T-cell (primary cell): ENCODE results near the gene ABCB11. TPM values are rescaled to one million over a fixed set of nuclear protein-coding genes. Genes with fewer than 3 reads are reported as not detected.
A peak's percentile ranks its signal among the peaks of the same experiment; 100 is the strongest.

Source experiments
- ATAC-seq, 4 experiments: fragments of 200-7000 bp in 3 of 4; fragments of 150-1000 bp in 1 of 4; cut with Tn5 transposase; replicated peaks in 1 of 4; 1 replicate in 3 of 4; 2 replicates in 1 of 4; pipeline ENCODE4 v1.10.0; 2021; ENCODE audit warnings: moderate library complexity in 3 of 4, mild to moderate bottlenecking in 2 of 4, moderate number of reproducible peaks in 1 of 4
- CTCF ChIA-PET, 2 donors: fragments of 300-600 bp; sonication (Branson Sonifier 250); formaldehyde crosslinking; loops; one replicate each; lab custom pipeline; 2022; ENCODE audit warnings: antibody characterized with exemption in 2 of 2; lab: Charles Lee
- POLR2A ChIA-PET, 2 donors: fragments of 300-600 bp; sonication (Branson Sonifier 250); formaldehyde crosslinking; loops; one replicate each; lab custom pipeline; 2022; ENCODE audit warnings: antibody characterized with exemption in 2 of 2; lab: Charles Lee
- DNase-seq, 35 experiments: peaks; one replicate each; pipeline versions ENCODE4 v3.0.0 to v3.0.0-alpha.2; 2013 to 2023
- H3K27ac ChIP-seq: one replicate; pipeline ENCODE4 v1.5.1; 2013; ENCODE audit warnings: low read length
- H3K27me3 ChIP-seq, 2 experiments: replicated peaks in 1 of 2; 1 replicate in 1 of 2; 2 replicates in 1 of 2; pipeline versions ENCODE4 v1.6.1 to v1.7.0; 2013; ENCODE audit warnings: low read length in 1 of 2, mixed read lengths in 1 of 2; ENCODE audit not compliant: control insufficient read depth in 2 of 2, insufficient read depth in 2 of 2; ENCODE audit errors: extremely low read depth in 1 of 2
- H3K36me3 ChIP-seq, 2 donors: 1 replicate in 1 of 2; 2 replicates in 1 of 2; pipeline versions ENCODE4 v1.6.1 to v1.7.0; 2013; ENCODE audit warnings: low read length in 1 of 2; ENCODE audit not compliant: control insufficient read depth in 2 of 2, insufficient read depth in 1 of 2; ENCODE audit errors: extremely low read depth in 1 of 2
- H3K4me1 ChIP-seq, 2 experiments: 1 replicate in 1 of 2; 2 replicates in 1 of 2; pipeline versions ENCODE4 v1.6.1 to v1.7.0; 2013; ENCODE audit warnings: low read length in 2 of 2, mixed read lengths in 1 of 2; ENCODE audit not compliant: insufficient read depth in 2 of 2, control insufficient read depth in 1 of 2; ENCODE audit errors: extremely low read depth in 1 of 2
- H3K4me3 ChIP-seq, 2 donors: 1 replicate in 1 of 2; 2 replicates in 1 of 2; pipeline versions ENCODE4 v1.5.1 to v1.7.0; 2013; ENCODE audit warnings: mild to moderate bottlenecking in 2 of 2, low read length in 1 of 2, moderate library complexity in 1 of 2; ENCODE audit not compliant: control insufficient read depth in 1 of 2; ENCODE audit errors: extremely low read depth in 1 of 2
- H3K9me3 ChIP-seq: 2 replicates; pipeline ENCODE4 v1.7.0; 2013
- H3K27ac Mint-ChIP-seq, 2 donors: one replicate each; pipeline ENCODE4 v1.8.0; 2020 to 2021; ENCODE audit warnings: mild to moderate bottlenecking in 2 of 2, mixed read lengths in 2 of 2
- H3K27me3 Mint-ChIP-seq, 2 donors: one replicate each; pipeline ENCODE4 v1.8.0; 2021 to 2022; ENCODE audit warnings: mixed read lengths in 2 of 2
- H3K36me3 Mint-ChIP-seq: one replicate; pipeline ENCODE4 v1.8.0; 2021; ENCODE audit warnings: mixed read lengths
- H3K4me1 Mint-ChIP-seq, 3 donors: one replicate each; pipeline ENCODE4 v1.8.0; 2020 to 2022; ENCODE audit warnings: mixed read lengths in 3 of 3, mild to moderate bottlenecking in 1 of 3
- H3K4me3 Mint-ChIP-seq, 3 donors: one replicate each; pipeline ENCODE4 v1.8.0; 2020 to 2022; ENCODE audit warnings: mild to moderate bottlenecking in 3 of 3, mixed read lengths in 3 of 3, moderate library complexity in 3 of 3
- H3K9me3 Mint-ChIP-seq, 3 donors: one replicate each; pipeline ENCODE4 v1.8.0; 2020 to 2022; ENCODE audit warnings: mixed read lengths in 3 of 3
- WGBS: methylation state at CpG from one replicate; pipeline ENCODE4 v1.1.5; 2013; ENCODE audit warnings: missing lambda C conversion rate; ENCODE audit not compliant: insufficient coverage; 5-methylcytosine and 5-hydroxymethylcytosine counted together
- total RNA-seq, 35 experiments: library from RNA in 6 of 35; stranded (reverse) in 6 of 35; fragments of 120-200 nt in 1 of 35; gene quantifications; one replicate each; pipeline versions ENCODE4 v1.2.1 to v1.2.4 and lab custom pipeline; 2013 to 2026

Gene ABCB11
- under 1 TPM in 2 of 5 donors, not detected in 3; 0.03 TPM for total RNA-seq
- total RNA-seq (2013), result not detected
- total RNA-seq (lab: John Stamatoyannopoulos, UW), result 0 to 0.14 (median 0) reads per million in 29 experiments

DNA sequence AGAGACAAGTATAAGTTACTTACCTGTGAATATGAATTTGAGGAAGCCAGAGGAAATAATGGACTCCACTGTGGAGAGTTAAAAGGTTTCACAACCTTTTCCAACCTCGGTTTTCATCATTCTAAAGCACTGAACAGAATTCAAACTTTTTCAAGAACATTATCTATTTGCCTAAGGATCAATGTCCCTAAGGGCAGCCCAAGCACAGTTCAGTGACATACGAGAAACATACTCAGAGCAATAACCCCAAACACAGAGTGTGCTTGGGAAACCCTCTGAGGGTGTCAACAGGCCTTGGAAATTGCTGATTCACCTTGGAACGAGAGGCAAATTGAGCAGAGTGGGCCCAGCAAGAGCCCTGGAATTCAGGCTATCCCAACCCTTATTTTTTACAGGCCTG is at the start of gene ABCB11:
TSS of gene ABCB11 (minus strand) at position 123 of the 400 bp plus-strand sequence. CDS start 13,199 bp downstream, outside the sequence.
- DNase-seq (no peak), ATAC-seq (no peak)
- H3K4me1 ChIP-seq, result no peaks in the 10 kb centered on the region
- 100% methylated on average over 1 of the region's 3 CpGs for WGBS
- ChIA-PET CTCF (no interaction called here), POLR2A (no interaction called here)
- Mint-ChIP-seq H3K4me3 (no peak within 1 kb of the TSS), H3K4me1 (peaks cover 6 to 11% (median 7%) of the 10 kb centered on the region in 3 donors), H3K27ac (no peak within 1 kb of the TSS), H3K27me3 (no peaks in the 10 kb centered on the region), H3K9me3 (peaks cover 3 to 14% (median 8%) of the 10 kb centered on the region in 3 donors), H3K36me3 (no peaks in the 10 kb centered on the region)
- no peaks in the 10 kb centered on the region for H3K27me3 ChIP-seq
- no peaks in the 10 kb centered on the region for H3K9me3 ChIP-seq
- no peak within 1 kb of the TSS for H3K27ac ChIP-seq
- no peak within 1 kb of the TSS for H3K4me3 ChIP-seq
- H3K36me3 ChIP-seq, result no peaks in the 10 kb centered on the region

DNA sequence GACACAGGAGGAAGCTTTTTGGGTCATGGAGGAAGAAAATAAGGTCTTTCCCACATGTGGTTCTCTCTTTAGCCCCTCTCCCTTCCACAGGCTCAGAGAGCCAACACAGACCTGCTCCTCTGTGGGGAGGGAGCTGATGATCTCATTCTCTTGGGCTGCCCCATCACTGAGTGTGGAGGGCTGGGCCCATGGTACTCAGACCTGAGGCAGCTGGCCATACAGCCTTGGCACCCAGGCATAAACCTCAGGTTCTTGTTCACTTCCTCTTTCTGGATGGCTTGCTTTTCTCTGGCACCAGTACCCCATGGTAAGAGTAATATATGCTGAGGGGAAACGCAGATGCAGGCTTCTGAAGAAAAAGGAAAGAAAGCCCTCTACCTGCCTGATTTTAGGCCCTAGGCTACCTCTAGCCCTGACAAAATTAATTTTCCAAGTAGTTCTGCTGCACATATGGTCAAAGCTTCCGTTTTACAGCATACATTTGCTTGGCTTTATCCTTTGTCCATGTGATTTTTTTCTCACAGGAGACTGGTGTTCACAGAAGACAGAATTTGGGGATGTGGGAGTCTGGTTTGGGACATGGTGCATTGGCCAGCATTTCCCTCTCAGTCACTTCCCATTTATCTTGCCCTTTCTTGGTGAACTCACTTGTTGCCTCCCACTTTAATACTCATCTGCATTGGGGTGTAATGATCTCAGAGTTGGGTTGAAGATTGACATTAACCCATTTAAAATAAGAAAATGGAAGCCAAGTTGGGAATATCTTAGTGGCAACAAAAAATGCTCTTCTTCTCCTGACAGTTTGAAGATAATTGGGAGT is 49.3 kb upstream of the ABCB11 start:
- CTCF ChIA-PET, result no interaction called here
- no peak overlapping the region for H3K27ac ChIP-seq

DNA sequence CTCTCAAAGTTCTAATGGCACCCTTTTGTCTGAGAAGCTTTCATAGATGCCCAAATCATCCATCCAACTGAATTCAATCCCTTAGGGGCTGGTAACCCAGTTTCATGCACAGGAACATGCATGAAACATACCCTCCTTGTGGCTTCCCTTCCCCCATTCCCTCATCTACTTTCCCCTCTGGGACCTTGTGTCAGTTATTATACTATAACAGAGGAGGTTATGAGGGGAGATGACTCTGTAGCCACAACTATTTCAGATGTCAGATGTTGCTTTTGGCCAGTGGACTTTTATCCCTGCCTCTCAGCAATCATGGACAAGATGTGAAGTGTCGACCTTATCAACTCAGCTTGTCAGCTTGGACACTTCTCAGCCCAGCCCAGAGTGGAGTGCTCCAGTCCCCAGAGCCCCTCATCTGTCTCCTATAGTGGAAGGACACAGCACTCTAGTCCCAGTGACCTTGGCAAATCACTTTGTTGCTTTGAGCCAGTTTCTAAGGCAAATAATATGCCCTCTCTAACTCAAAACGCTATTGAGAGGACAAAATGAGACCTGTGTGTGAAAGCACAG is 46.6 kb upstream of the ABCB11 start:
- H3K27me3 Mint-ChIP-seq, result no peaks in the 10 kb centered on the region
- peaks cover 0 to 6% (median under 1%) of the 10 kb centered on the region in 3 donors for H3K4me1 Mint-ChIP-seq
- no peaks in the 10 kb centered on the region for H3K36me3 ChIP-seq
- ChIA-PET POLR2A (interaction anchor here in 1 of 2 donors (0.6 kb wide), 1 partner anchor 676 kb away, joined by 3 read pairs; no protein-coding TSS in a partner anchor), CTCF (no interaction called here)
- DNase-seq (no peak), ATAC-seq (no peak)
- no peaks in the 10 kb centered on the region for H3K4me1 ChIP-seq
- no peak overlapping the region for H3K4me3 ChIP-seq
- WGBS, result 64% methylated on average over 1 of the region's 2 CpGs
- no peak overlapping the region for H3K27ac ChIP-seq
- no peak overlapping the region for H3K27ac Mint-ChIP-seq
- no peak overlapping the region for H3K4me3 Mint-ChIP-seq
- H3K9me3 Mint-ChIP-seq, result no peaks in the 10 kb centered on the region
- no peaks in the 10 kb centered on the region for H3K36me3 Mint-ChIP-seq
- no peaks in the 10 kb centered on the region for H3K9me3 ChIP-seq
- H3K27me3 ChIP-seq, result no peaks in the 10 kb centered on the region

More for the DNA sequence above, 49.3 kb upstream of the ABCB11 start:
- ATAC-seq (no peak), DNase-seq (peak in 1 of 35 experiments; percentile 18)
- Histone ChIP-seq H3K27me3 (no peaks in the 10 kb centered on the region), H3K9me3 (no peaks in the 10 kb centered on the region), H3K4me1 (no peaks in the 10 kb centered on the region), H3K4me3 (no peak overlapping the region), H3K36me3 (no peaks in the 10 kb centered on the region)
- Mint-ChIP-seq H3K27ac (no peak overlapping the region), H3K36me3 (no peaks in the 10 kb centered on the region), H3K4me1 (no peaks in the 10 kb centered on the region), H3K4me3 (no peak overlapping the region), H3K9me3 (no peaks in the 10 kb centered on the region), H3K27me3 (no peaks in the 10 kb centered on the region)
- no CpG with 5 or more reads among the region's 2 CpGs for WGBS
- POLR2A ChIA-PET, result no interaction called here

DNA sequence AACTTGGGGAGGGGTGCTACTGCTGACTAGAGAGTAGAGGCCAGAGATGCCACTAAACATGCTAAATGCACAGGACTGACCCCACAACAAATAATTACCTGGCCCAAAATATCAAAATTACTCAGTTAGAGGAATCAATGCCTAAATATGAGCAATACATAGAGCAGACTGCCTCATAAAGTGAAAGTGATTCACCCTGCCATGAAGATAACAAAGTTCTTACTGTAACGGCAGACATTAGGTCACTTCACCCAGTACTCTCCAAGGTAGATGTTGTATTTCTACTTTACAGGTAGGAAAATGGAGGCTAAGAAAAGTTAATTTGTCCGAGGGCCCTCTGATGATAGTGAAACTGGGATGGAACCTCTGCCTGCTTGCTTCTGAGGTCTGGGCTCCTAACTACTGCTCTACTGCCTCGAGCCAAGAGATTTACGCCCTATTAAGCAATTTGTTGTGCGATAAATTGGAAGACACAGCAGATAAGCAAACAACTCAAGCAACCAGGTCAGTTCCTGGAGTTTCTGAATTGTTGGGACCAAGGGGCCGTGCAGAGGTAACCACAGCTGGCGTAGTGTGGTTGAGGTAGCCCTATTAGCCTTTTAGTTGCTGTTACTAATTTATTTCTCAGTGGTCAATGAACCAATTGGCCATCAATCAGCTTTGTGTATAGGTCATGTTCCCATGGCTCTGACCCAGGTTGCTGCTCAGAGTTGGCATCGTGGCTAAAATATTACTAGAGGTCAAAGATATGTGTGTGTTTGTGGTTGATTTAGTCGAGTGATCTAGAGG is 43.0 kb upstream of the ABCB11 start:
- Mint-ChIP-seq H3K27ac (no peak overlapping the region), H3K27me3 (peaks cover 0 to 10% of the 10 kb centered on the region in 2 donors), H3K36me3 (no peaks in the 10 kb centered on the region), H3K4me1 (peaks cover 0 to 14% (median 8%) of the 10 kb centered on the region in 3 donors), H3K4me3 (no peak overlapping the region), H3K9me3 (no peaks in the 10 kb centered on the region)
- POLR2A ChIA-PET, result interaction anchor here in 1 of 2 donors (0.6 kb wide), 1 partner anchor 18 kb away, joined by 4 read pairs; no protein-coding TSS in a partner anchor
- CTCF ChIA-PET, result no interaction called here
- Histone ChIP-seq H3K27me3 (no peaks in the 10 kb centered on the region), H3K4me3 (no peak overlapping the region), H3K9me3 (no peaks in the 10 kb centered on the region), H3K36me3 (no peaks in the 10 kb centered on the region), H3K4me1 (no peaks in the 10 kb centered on the region), H3K27ac (no peak overlapping the region)
- no peak for ATAC-seq
- 89% methylated on average over 8 of the region's 9 CpGs for WGBS
- no peak for DNase-seq

DNA sequence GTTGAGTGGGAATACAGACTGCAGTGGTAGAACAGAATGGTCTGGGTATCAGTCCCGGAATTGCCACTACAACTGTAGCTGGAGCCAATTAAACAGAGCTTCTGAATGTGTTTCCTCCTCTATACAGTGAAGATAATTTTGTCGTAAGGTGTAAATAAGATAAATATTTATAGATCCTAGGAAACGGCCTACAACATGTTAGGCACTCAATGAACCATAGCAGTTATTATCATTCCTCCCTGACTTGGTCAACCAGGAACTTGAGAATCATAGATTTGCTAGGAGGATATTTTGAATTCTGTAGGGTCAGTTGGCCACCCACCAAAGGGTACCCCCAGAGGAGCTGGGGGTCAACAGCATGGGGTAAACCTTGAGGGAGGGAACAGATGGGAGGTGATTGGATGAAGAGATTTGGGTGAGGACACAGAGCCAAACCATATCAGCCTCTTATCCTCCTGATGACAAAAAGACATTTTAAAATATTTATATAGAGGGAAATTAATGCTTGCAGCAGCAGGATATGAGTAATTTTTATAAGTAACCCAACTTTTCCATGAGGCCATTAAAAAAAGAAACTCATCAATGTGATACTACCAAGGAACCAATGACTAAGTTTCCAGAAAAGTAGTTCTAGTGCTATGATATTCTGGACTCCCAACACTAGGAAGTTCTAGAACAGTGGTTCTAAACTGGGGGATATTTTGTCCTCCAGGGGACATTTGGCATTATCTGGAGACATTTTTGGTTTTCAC is 42.3 kb upstream of the ABCB11 start:
- no peaks in the 10 kb centered on the region for H3K9me3 ChIP-seq
- H3K36me3 Mint-ChIP-seq, result no peaks in the 10 kb centered on the region
- ATAC-seq, result no peak
- no CpG with 5 or more reads among the region's 3 CpGs for WGBS
- H3K4me1 Mint-ChIP-seq, result peaks cover 0 to 14% (median 8%) of the 10 kb centered on the region in 3 donors
- H3K27me3 Mint-ChIP-seq, result peaks cover 0 to 10% of the 10 kb centered on the region in 2 donors
- no peak overlapping the region for H3K4me3 Mint-ChIP-seq
- H3K27ac ChIP-seq, result no peak overlapping the region
- no peak overlapping the region for H3K4me3 ChIP-seq
- H3K27me3 ChIP-seq, result no peaks in the 10 kb centered on the region
- ChIA-PET POLR2A (no interaction called here), CTCF (interaction anchor here in 1 of 2 donors (0.6 kb wide), 1 partner anchor 858 kb away, joined by 11 read pairs; no protein-coding TSS in a partner anchor)
- DNase-seq, result no peak
- H3K27ac Mint-ChIP-seq, result no peak overlapping the region
- no peaks in the 10 kb centered on the region for H3K36me3 ChIP-seq
- H3K4me1 ChIP-seq, result no peaks in the 10 kb centered on the region
- no peaks in the 10 kb centered on the region for H3K9me3 Mint-ChIP-seq
